ENCODE data around the gene SMCO3.
"Not testable (repeated sequence)": the region's sequence is repeated elsewhere in the genome, so short reads cannot be mapped to it uniquely, and the experiment has no call there.

The SMCO3 gene

GRCh38 chr12:14770496-14771461 is 43.2 kb downstream of the SMCO3 start:
- no peak for TF ChIP-seq CTCF (IDR thresholded peaks at IDR 0.05; ENCODE audit: low read depth, low read length)
- peak; percentile 78 for DNase-seq (ENCODE audit: extremely low read depth, low read depth)

DNA sequence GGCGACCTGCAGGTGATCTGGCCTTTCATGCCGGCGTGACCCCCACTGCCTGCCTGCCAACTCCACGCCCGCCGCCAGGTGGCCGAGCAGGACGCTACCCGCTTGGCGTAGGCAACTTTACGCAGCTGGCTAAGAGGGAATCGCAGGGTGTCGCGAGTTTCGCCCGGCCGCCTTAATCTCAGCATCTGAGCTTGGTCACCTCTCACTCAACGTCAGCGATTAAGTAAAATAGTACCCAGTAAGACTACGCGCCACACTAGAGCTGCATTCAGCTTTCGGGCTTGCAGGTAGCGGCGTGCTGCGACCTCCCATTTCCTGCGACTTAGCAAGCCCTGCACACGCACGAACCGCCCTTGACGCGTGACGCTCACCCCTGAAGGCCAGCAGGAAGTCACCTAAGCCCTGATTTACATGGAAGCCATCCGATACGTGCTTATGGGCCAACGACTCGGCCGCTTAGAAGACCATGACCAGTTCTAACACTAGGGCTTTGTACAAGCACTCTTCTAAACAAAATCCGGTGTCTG is 44.0 kb downstream of the SMCO3 start:
- peak; percentile 73 for TF ChIP-seq CTCF (IDR thresholded peaks at IDR 0.05; ENCODE audit: low read depth, low read length)
- DNase-seq (ENCODE audit: extremely low read depth, low read depth) = no peak

GRCh38 chr12:14769466-14769968 is 44.5 kb downstream of the SMCO3 start:
- DNase-seq (ENCODE audit: extremely low read depth, low read depth) = no peak
- no peak; the same call in 1 of the 2 replicates for TF ChIP-seq CTCF (IDR thresholded peaks at IDR 0.05; ENCODE audit: low read depth, low read length)

- TF ChIP-seq CTCF (IDR thresholded peaks at IDR 0.05; ENCODE audit: low read depth, low read length) = no peak
- DNase-seq (ENCODE audit: extremely low read depth, low read depth) = no peak
Measured at GRCh38 chr12:14768823-14769405, 45.1 kb downstream of the SMCO3 start.

- TF ChIP-seq CTCF (IDR thresholded peaks at IDR 0.05; ENCODE audit: low read depth, low read length) = no peak
- DNase-seq (ENCODE audit: extremely low read depth, low read depth) = no peak
Measured at GRCh38 chr12:14767617-14768016, 46.4 kb downstream of the SMCO3 start.

DNA sequence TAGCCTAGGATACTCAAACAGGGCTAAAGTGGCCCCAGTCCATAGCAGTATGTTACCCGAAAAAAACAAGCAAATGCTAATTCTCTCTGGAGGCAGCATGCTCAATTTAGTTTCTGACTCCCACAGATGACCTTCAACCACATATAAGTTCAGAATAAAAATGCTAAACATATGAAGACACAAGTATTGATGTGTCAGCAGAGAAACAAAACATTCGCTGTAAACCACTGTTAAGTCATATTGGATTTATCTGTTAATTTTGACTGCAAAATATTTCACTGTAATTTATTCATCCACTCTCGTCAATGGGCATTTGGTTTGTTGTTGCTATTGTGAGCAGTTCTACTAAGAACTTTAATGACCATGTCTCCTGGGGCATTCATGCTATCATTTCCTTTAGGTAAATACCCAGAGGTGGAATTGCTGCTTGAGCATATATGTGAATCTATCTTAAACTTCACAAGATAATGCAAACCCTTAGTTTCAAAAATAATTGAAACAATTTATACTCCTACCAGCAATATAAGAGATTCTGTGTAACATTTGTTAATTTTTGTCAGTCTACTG is 47.2 kb downstream of the SMCO3 start:
- TF ChIP-seq CTCF (IDR thresholded peaks at IDR 0.05; ENCODE audit: low read depth, low read length) = no peak
- DNase-seq (ENCODE audit: extremely low read depth, low read depth) = no peak

DNA sequence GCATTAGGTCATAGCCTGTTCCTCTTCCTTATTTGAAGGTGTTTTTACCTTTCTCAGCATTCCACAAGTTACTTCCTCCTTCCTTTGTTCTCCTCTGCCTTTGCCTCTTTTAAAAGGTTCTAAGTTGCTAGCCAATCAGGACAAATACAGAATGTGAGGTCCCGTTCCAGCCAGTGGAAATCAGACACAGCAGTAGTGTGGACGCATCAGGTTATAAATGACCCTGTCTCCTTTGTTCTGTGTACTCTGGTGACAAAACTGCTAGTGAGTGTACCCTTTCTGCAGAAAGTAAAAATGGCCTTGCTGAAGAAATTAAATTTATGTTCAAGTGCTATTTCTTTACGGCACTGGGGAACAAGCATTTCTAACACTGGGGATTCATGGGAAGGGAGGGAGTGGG is 48.0 kb downstream of the SMCO3 start:
- not testable (repeated sequence) for DNase-seq (ENCODE audit: extremely low read depth, low read depth)

Data from AG09319 (cell line).